ENCODE measurements around the gene RPS6KA2. TPM values are rescaled to one million over a fixed set of nuclear protein-coding genes. Genes with fewer than 3 reads are reported as not detected.

RPS6KA2 gene
- total and polyA plus RNA-seq, 2 donors (not counting 1 experiment from before 2014, with no cell fraction given): 2.2 to 16.0 TPM

DNA sequence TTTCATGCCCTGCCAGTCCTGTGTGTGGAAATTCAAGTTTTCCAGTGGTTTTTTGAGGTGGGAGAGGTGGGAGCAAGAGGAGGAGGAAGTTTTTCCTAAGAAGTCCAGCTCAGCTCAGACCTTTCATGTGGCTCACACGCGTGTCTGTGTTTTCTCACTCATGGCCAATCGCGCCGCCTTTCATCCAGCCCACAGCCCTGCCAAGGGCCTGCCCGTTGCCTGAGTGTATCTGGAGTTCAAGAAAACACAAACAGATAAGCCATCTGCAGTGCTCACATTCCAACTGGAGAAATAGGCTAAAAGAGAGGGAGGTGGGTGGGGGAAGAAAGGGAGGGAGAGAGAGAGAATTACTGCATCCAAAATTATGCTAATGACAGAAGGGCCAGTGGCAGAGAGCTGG is 231.7 kb downstream of the RPS6KA2 start:
- ChIA-PET POLR2A (no interaction called here), CTCF (interaction anchor here (1.3 to 11.7 kb wide), 2 partner anchors 14 to 88 kb away, joined by 5 to 266 read pairs; partner anchors contain the start of gene PRR18)
- Histone ChIP-seq H3K4me3 (ENCODE audit: control extremely low read depth in 1 of 5, extremely low read depth in 1 of 5, insufficient read depth in 1 of 5, low read depth in 2 of 5, low read length in 4 of 5) (no peak overlapping the region), H3K27me3 (replicated peaks in 1 of 4; ENCODE audit: control extremely low read depth in 1 of 4, control insufficient read depth in 3 of 4, insufficient read depth in 4 of 4, low read length in 3 of 4) (peaks cover 0 to 9% (median 0%) of the 10 kb centered on the region in 4 experiments), H4K20me1 (ENCODE audit: control insufficient read depth, insufficient read depth, low read length, poor library complexity, severe bottlenecking) (no peaks in the 10 kb centered on the region), H3K4me2 (replicated peaks; ENCODE audit: low read depth, low read length, poor library complexity, severe bottlenecking) (no peak overlapping the region), H3K27ac (ENCODE audit: low read length in 2 of 2) (no peak overlapping the region), H3K79me2 (ENCODE audit: control insufficient read depth, insufficient read depth, low read length) (no peaks in the 10 kb centered on the region), H3K4me1 (ENCODE audit: control insufficient read depth in 2 of 2, insufficient read depth in 2 of 2, low read length in 2 of 2) (no peaks in the 10 kb centered on the region), H3K36me3 (replicated peaks in 1 of 2; ENCODE audit: control extremely low read depth in 1 of 2, control insufficient read depth in 1 of 2, extremely low read depth in 1 of 2, insufficient read depth in 2 of 2, low read length in 1 of 2) (no peaks in the 10 kb centered on the region), H3K9me3 (ENCODE audit: control extremely low read depth in 1 of 3, control insufficient read depth in 2 of 3, insufficient read depth in 1 of 3, low read length in 2 of 3) (peaks cover 0 to 7% (median 0%) of the 10 kb centered on the region in 3 donors), H3K9ac (ENCODE audit: low read length) (no peak overlapping the region), H2AFZ (ENCODE audit: insufficient read depth, low read depth, low read length, poor library complexity, severe bottlenecking) (no peak overlapping the region)
- no peak for DNase-seq
- Mint-ChIP-seq H3K27me3 (peaks cover 29% of the 10 kb centered on the region), H3K4me3 (no peak overlapping the region), H3K27ac (no peak overlapping the region), H3K9me3 (ENCODE audit: insufficient read depth) (no peaks in the 10 kb centered on the region), H3K4me1 (no peaks in the 10 kb centered on the region)
- intact Hi-C loops (cut with micrococcal nuclease): no loop called here
- ATAC-seq (ENCODE audit: low read depth): no peak
- 95% methylated on average over 6 of the region's 6 CpGs for WGBS (ENCODE audit: insufficient coverage)
- TF ChIP-seq EZH2 (IDR thresholded peaks at IDR 0.05; ENCODE audit: borderline replicate concordance, insufficient read depth, low read depth, low read length, poor library complexity, severe bottlenecking): no peak
- TF ChIP-seq, protein P1, sequence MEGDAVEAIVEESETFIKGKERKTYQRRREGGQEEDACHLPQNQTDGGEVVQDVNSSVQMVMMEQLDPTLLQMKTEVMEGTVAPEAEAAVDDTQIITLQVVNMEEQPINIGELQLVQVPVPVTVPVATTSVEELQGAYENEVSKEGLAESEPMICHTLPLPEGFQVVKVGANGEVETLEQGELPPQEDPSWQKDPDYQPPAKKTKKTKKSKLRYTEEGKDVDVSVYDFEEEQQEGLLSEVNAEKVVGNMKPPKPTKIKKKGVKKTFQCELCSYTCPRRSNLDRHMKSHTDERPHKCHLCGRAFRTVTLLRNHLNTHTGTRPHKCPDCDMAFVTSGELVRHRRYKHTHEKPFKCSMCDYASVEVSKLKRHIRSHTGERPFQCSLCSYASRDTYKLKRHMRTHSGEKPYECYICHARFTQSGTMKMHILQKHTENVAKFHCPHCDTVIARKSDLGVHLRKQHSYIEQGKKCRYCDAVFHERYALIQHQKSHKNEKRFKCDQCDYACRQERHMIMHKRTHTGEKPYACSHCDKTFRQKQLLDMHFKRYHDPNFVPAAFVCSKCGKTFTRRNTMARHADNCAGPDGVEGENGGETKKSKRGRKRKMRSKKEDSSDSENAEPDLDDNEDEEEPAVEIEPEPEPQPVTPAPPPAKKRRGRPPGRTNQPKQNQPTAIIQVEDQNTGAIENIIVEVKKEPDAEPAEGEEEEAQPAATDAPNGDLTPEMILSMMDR (IDR thresholded peaks at IDR 0.05): no peak

DNA sequence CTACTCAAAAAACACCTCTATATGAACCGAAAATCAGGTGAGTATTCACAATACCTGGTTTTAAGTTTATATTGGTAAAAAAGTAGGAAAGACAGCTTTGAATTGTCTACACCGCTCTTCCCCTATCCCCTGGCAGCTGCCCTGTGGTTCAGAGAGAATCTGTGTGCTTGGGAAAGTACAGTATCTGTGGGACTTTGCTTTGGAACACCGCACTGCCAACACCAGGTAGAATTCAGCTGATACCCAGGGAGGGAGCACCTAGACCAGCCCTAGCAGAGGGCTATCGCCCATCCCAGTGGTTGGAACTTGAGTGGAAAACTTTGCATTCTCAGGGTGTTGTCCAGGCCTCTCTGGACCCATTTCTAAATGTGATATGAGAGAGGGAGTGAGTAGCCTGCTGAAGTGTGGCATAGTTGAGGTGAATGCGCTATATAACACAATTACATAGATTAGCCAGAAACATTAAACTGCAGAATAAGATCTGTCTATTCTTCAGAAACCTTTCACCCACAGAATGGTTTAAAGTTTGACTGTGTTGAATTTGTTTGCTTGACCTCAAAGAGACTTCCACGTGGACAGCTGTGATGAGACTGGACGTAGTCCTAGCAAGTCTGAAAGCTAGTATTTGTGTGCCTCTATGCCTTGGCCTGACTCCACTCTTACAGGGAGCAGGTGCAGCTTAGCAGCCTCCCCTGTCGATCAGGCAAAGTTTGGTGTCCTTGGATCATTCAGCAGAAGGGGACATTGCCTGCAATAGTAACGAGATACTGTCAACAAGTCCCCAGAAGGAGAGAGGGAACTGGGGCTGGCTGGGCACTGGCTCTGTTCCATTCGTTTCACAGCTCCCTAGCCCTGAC is 232.8 kb downstream of the RPS6KA2 start:
- no peak overlapping the region for H2AFZ ChIP-seq (ENCODE audit: insufficient read depth, low read depth, low read length, poor library complexity, severe bottlenecking)
- H3K9me3 Mint-ChIP-seq (ENCODE audit: insufficient read depth): no peaks in the 10 kb centered on the region

More for the DNA sequence above, 232.8 kb downstream of the RPS6KA2 start:
- TF ChIP-seq EZH2 (IDR thresholded peaks at IDR 0.05; ENCODE audit: borderline replicate concordance, insufficient read depth, low read depth, low read length, poor library complexity, severe bottlenecking): no peak
- TF ChIP-seq, protein P1 (IDR thresholded peaks at IDR 0.05): no peak
- H3K36me3 ChIP-seq (replicated peaks in 1 of 2; ENCODE audit: control extremely low read depth in 1 of 2, control insufficient read depth in 1 of 2, extremely low read depth in 1 of 2, insufficient read depth in 2 of 2, low read length in 1 of 2): no peaks in the 10 kb centered on the region
- intact Hi-C loops (cut with micrococcal nuclease): no loop called here
- no peak overlapping the region for H3K4me2 ChIP-seq (replicated peaks; ENCODE audit: low read depth, low read length, poor library complexity, severe bottlenecking)
- DNase-seq (no peak), ATAC-seq (ENCODE audit: low read depth) (no peak)
- Mint-ChIP-seq H3K4me3 (no peak overlapping the region), H3K27ac (no peak overlapping the region), H3K27me3 (peaks cover 30% of the 10 kb centered on the region), H3K4me1 (no peaks in the 10 kb centered on the region)
- WGBS (ENCODE audit: insufficient coverage): 79% methylated on average over 5 of the region's 10 CpGs
- no peak overlapping the region for H3K4me3 ChIP-seq (ENCODE audit: control extremely low read depth in 1 of 5, extremely low read depth in 1 of 5, insufficient read depth in 1 of 5, low read depth in 2 of 5, low read length in 4 of 5)
- H4K20me1 ChIP-seq (ENCODE audit: control insufficient read depth, insufficient read depth, low read length, poor library complexity, severe bottlenecking): no peaks in the 10 kb centered on the region
- no peaks in the 10 kb centered on the region for H3K79me2 ChIP-seq (ENCODE audit: control insufficient read depth, insufficient read depth, low read length)
- peaks cover 0 to 7% (median 0%) of the 10 kb centered on the region in 3 donors for H3K9me3 ChIP-seq (ENCODE audit: control extremely low read depth in 1 of 3, control insufficient read depth in 2 of 3, insufficient read depth in 1 of 3, low read length in 2 of 3)
- POLR2A ChIA-PET: no interaction called here
- CTCF ChIA-PET: interaction anchor here (11.7 kb wide), 1 partner anchor 87 kb away, joined by 266 read pairs; the partner anchor contains the start of gene PRR18
- H3K4me1 ChIP-seq (ENCODE audit: control insufficient read depth in 2 of 2, insufficient read depth in 2 of 2, low read length in 2 of 2): no peaks in the 10 kb centered on the region
- H3K9ac ChIP-seq (ENCODE audit: low read length): no peak overlapping the region
- peaks cover 0 to 9% (median 0%) of the 10 kb centered on the region in 4 experiments for H3K27me3 ChIP-seq (replicated peaks in 1 of 4; ENCODE audit: control extremely low read depth in 1 of 4, control insufficient read depth in 3 of 4, insufficient read depth in 4 of 4, low read length in 3 of 4)
- H3K27ac ChIP-seq (ENCODE audit: low read length in 2 of 2): no peak overlapping the region

All from B cell (primary cell).